NCI-H2196 treated with DMSO at 0.1 percent for 48 hours (cell line): ENCODE data around the gene SCYL1.
A peak's percentile ranks its signal among the peaks of the same experiment; 100 is the strongest.

Source experiments
- DNase-seq: peaks from one replicate; lab custom pipeline; 2025; ENCODE audit not compliant: unreplicated experiment; lab: John Stamatoyannopoulos, UW

SCYL1 gene

GRCh38 chr11:65492637-65493366 lies 32.1 kb upstream of the SCYL1 start:
- no peak for DNase-seq

DNA sequence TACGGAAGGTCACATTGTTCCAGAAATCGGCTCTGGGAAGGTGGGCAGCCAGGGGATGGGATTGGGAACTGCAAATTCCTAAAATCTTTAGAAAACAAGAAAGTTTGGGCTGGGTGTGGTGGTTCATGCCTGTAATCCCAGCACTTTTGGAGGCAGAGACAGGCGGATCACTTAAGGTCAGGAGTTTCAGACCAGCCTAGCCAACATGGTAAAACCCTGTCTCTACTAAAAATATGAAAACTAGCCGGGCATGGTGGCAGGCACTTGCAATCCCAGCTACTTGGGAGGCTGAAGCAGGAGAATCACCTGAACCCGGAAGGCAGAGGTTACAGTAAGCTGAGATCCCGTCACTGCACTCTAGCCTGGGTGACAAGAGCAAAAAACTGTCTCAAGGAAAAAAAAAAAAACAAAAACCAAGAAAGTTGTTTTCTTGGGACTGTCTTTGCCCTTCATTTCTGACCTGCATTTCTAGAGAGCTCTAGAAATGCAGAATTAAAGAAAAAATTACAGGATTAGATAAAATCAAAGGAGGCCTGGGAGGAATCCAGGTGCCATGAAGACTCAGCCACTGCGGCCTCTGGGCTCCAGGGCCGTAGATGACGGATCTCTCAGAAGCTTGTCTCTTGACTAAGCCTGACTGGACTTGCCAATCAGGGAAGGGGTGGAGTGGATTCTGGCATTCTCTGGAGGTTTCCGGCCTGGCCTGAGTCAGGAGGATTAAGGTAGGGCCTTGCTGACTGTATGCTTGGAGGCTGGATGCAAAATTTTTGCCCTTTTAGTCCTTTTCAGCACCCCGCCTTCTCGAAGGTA lies 31.3 kb upstream of the SCYL1 start:
- no peak for DNase-seq

DNA sequence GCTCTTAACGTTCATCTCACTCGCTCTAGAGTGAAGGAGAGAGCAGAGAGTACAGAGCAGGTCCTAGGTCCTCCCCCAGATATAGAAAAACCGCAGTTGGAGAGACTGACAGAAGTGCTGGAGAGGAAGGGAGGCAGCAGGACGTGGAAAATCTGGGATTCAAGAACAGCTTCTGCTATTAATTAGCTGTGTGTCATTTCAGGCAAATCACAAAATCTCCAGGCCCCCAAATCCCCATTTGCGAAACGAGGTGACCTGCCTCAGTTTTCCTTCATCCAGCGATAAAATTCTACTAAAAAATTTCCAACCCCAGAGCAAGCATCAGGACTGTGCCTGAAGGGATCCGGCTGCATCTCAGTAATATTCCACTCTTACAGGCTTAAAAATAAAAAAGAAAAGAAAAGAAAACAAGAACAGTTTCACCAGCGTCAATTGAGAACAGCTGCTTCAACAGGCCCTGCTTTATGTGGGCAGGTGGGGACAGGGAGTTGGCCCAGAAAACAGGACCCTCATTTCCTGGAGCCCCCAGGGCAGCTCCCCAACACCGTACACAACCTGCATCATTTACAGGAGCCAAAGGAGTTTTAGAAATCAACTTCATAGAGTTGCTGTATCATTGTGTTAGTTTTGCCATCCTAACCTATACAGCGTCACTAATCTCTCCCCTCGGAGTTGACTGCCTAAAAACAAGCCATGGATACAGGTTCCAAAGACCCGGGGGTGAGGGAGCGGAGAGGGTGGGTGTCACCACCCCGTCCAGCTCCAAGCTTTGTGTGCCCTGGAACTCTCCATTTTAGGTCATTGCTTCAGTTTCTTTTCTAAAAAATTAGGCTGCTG lies 28.4 kb upstream of the SCYL1 start:
- no peak for DNase-seq

DNA sequence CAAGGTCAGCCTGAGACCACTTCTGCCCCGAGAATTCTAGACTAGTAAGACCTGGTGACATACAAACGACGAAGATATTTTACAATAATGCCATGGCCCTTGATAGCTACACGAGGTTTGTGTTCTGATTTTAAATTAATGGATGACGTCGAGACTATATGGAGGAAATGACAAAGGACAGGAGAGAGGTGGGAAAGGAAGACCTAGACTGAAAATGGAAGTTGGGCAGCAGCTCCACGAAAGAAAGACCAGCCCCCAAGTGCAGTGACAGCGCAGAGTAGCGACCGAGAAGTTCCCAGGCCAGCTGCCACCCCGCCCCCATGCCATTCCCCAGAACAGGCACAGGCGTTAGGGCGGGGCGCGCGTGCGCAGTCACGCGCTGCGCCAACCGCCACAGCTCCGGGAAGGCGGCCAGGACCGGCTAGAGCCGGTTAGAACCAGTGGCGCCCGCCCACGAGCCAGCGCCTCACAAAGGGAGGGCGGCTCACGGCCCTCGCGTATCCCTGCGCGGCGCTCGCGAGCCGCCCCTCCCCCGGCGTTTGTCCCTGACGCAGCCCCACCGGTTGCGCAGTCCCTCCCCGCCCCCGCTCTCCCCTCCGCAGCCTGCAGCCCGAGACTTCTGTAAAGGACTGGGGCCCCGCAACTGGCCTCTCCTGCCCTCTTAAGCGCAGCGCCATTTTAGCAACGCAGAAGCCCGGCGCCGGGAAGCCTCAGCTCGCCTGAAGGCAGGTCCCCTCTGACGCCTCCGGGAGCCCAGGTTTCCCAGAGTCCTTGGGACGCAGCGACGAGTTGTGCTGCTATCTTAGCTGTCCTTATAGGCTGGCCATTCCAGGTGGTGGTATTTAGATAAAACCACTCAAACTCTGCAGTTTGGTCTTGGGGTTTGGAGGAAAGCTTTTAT lies 27.5 kb upstream of the SCYL1 start:
- DNase-seq, result peak; percentile 97

DNA sequence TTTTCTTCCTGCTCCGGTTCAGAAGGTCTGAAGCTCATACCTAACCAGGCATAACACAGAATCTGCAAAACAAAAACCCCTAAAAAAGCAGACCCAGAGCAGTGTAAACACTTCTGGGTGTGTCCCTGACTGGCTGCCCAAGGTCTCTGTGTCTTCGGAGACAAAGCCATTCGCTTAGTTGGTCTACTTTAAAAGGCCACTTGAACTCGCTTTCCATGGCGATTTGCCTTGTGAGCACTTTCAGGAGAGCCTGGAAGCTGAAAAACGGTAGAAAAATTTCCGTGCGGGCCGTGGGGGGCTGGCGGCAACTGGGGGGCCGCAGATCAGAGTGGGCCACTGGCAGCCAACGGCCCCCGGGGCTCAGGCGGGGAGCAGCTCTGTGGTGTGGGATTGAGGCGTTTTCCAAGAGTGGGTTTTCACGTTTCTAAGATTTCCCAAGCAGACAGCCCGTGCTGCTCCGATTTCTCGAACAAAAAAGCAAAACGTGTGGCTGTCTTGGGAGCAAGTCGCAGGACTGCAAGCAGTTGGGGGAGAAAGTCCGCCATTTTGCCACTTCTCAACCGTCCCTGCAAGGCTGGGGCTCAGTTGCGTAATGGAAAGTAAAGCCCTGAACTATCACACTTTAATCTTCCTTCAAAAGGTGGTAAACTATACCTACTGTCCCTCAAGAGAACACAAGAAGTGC lies 26.7 kb upstream of the SCYL1 start:
- DNase-seq, result no peak

GRCh38 chr11:65498727-65498976 lies 26.2 kb upstream of the SCYL1 start:
- no peak for DNase-seq

DNA sequence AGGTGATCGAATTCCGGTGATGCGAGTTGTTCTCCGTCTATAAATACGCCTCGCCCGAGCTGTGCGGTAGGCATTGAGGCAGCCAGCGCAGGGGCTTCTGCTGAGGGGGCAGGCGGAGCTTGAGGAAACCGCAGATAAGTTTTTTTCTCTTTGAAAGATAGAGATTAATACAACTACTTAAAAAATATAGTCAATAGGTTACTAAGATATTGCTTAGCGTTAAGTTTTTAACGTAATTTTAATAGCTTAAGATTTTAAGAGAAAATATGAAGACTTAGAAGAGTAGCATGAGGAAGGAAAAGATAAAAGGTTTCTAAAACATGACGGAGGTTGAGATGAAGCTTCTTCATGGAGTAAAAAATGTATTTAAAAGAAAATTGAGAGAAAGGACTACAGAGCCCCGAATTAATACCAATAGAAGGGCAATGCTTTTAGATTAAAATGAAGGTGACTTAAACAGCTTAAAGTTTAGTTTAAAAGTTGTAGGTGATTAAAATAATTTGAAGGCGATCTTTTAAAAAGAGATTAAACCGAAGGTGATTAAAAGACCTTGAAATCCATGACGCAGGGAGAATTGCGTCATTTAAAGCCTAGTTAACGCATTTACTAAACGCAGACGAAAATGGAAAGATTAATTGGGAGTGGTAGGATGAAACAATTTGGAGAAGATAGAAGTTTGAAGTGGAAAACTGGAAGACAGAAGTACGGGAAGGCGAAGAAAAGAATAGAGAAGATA lies 25.7 kb upstream of the SCYL1 start, which contains the start of gene MALAT1:
TSS of gene MALAT1 (plus strand) at position 69 of the 736 bp plus-strand sequence.
- DNase-seq, result peak; percentile 80

DNA sequence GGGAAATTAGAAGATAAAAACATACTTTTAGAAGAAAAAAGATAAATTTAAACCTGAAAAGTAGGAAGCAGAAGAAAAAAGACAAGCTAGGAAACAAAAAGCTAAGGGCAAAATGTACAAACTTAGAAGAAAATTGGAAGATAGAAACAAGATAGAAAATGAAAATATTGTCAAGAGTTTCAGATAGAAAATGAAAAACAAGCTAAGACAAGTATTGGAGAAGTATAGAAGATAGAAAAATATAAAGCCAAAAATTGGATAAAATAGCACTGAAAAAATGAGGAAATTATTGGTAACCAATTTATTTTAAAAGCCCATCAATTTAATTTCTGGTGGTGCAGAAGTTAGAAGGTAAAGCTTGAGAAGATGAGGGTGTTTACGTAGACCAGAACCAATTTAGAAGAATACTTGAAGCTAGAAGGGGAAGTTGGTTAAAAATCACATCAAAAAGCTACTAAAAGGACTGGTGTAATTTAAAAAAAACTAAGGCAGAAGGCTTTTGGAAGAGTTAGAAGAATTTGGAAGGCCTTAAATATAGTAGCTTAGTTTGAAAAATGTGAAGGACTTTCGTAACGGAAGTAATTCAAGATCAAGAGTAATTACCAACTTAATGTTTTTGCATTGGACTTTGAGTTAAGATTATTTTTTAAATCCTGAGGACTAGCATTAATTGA lies 25.0 kb upstream of the SCYL1 start:
- DNase-seq, result no peak

- DNase-seq, result no peak
Measured at GRCh38 chr11:65500387-65501185, 24.3 kb upstream of the SCYL1 start.

DNA sequence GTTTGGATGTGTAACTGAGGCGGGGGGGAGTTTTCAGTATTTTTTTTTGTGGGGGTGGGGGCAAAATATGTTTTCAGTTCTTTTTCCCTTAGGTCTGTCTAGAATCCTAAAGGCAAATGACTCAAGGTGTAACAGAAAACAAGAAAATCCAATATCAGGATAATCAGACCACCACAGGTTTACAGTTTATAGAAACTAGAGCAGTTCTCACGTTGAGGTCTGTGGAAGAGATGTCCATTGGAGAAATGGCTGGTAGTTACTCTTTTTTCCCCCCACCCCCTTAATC lies 23.8 kb upstream of the SCYL1 start:
- DNase-seq, result no peak

DNA sequence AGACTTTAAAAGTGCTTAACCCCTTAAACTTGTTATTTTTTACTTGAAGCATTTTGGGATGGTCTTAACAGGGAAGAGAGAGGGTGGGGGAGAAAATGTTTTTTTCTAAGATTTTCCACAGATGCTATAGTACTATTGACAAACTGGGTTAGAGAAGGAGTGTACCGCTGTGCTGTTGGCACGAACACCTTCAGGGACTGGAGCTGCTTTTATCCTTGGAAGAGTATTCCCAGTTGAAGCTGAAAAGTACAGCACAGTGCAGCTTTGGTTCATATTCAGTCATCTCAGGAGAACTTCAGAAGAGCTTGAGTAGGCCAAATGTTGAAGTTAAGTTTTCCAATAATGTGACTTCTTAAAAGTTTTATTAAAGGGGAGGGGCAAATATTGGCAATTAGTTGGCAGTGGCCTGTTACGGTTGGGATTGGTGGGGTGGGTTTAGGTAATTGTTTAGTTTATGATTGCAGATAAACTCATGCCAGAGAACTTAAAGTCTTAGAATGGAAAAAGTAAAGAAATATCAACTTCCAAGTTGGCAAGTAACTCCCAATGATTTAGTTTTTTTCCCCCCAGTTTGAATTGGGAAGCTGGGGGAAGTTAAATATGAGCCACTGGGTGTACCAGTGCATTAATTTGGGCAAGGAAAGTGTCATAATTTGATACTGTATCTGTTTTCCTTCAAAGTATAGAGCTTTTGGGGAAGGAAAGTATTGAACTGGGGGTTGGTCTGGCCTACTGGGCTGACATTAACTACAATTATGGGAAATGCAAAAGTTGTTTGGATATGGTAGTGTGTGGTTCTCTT lies 23.2 kb upstream of the SCYL1 start:
- DNase-seq, result no peak

- DNase-seq, result no peak
Measured at GRCh38 chr11:65502274-65502554, 22.7 kb upstream of the SCYL1 start.

- DNase-seq, result no peak
Measured at GRCh38 chr11:65502555-65503367, 22.1 kb upstream of the SCYL1 start.

- DNase-seq, result no peak
Measured at GRCh38 chr11:65503368-65503948, 21.4 kb upstream of the SCYL1 start.

GRCh38 chr11:65503949-65504673 lies 20.8 kb upstream of the SCYL1 start:
- DNase-seq, result no peak
